GM12878 (cell line): ENCODE data around the gene SMIM5. TPM values are rescaled to one million over a fixed set of nuclear protein-coding genes. Genes with fewer than 3 reads are reported as not detected.

Experiments
- ATF7 ChIP-seq: fragments of 450-650 bp; IDR thresholded peaks from 2 replicates; pipeline ENCODE4 v1.6.1; 2016; ENCODE audit warnings: low read depth, mild to moderate bottlenecking
- BCL3 ChIP-seq: IDR thresholded peaks from 2 replicates; pipeline ENCODE4 v1.6.1; 2011; ENCODE audit warnings: borderline replicate concordance, low read depth, mild to moderate bottlenecking, moderate library complexity, low read length; ENCODE audit not compliant: insufficient read depth, poor library complexity, severe bottlenecking
- CBFB ChIP-seq: IDR thresholded peaks from 2 replicates; pipeline ENCODE4 v1.6.1; 2016; ENCODE audit warnings: antibody characterized with exemption, low read depth
- E4F1 ChIP-seq: fragments of 450-650 bp; IDR thresholded peaks from 2 replicates; pipeline ENCODE4 v1.6.1; 2018; ENCODE audit warnings: borderline replicate concordance, mild to moderate bottlenecking; ENCODE audit not compliant: partially characterized antibody
- EED ChIP-seq: sonication (generic); IDR thresholded peaks from 2 replicates; pipeline ENCODE4 v1.6.1; 2016; ENCODE audit warnings: antibody characterized with exemption, low read depth
- EP300 ChIP-seq, 2 experiments: fragments of 150-350 bp in 1 of 2; IDR thresholded peaks; 2 replicates each; pipeline ENCODE4 v1.6.1; 2011 to 2012; ENCODE audit warnings: low read depth in 2 of 2, low read length in 2 of 2, borderline replicate concordance in 1 of 2, improper control_type of control experiment in 1 of 2, inconsistent platforms in 1 of 2; ENCODE audit not compliant: control insufficient read depth in 1 of 2
- FOXK2 ChIP-seq: fragments of 450-650 bp; IDR thresholded peaks from 2 replicates; pipeline ENCODE4 v1.6.1; 2017; ENCODE audit warnings: mild to moderate bottlenecking, moderate library complexity
- GABPA ChIP-seq: IDR thresholded peaks from 2 replicates; pipeline ENCODE4 v1.6.1; 2014; ENCODE audit warnings: antibody characterized with exemption, low read depth, mild to moderate bottlenecking, inconsistent platforms
- IKZF2 ChIP-seq, 2 experiments: fragments of 450-650 bp; IDR thresholded peaks; 2 replicates each; pipeline ENCODE4 v1.6.1; 2017; ENCODE audit warnings: mild to moderate bottlenecking in 2 of 2, moderate library complexity in 2 of 2
- IRF5 ChIP-seq: fragments of 450-650 bp; IDR thresholded peaks from 2 replicates; pipeline ENCODE4 v1.6.1; 2017; ENCODE audit warnings: borderline replicate concordance
- MAX ChIP-seq: IDR thresholded peaks from 2 replicates; pipeline ENCODE4 v1.6.1; 2012; ENCODE audit warnings: low read depth, low read length, improper control_type of control experiment
- MTA2 ChIP-seq: fragments of 450-650 bp; IDR thresholded peaks from 2 replicates; pipeline ENCODE4 v1.6.1; 2016; ENCODE audit warnings: low read depth, mild to moderate bottlenecking, moderate library complexity
- PAX5 ChIP-seq: IDR thresholded peaks from 2 replicates; pipeline ENCODE4 v1.6.1; 2011; ENCODE audit warnings: low read depth, low read length, borderline replicate concordance
- PML ChIP-seq: IDR thresholded peaks from 2 replicates; pipeline ENCODE4 v1.6.1; 2012; ENCODE audit warnings: low read length, inconsistent platforms
- RBBP5 ChIP-seq: fragments of 200-600 bp; sonication (generic); conservative IDR thresholded peaks from 2 replicates; pipeline ENCODE4 v1.6.1; 2016
- RELB ChIP-seq: fragments of 450-650 bp; IDR thresholded peaks from 2 replicates; pipeline ENCODE4 v1.6.1; 2017; ENCODE audit warnings: low read depth, mild to moderate bottlenecking, moderate library complexity
- RUNX3 ChIP-seq: IDR thresholded peaks from 2 replicates; pipeline ENCODE4 v1.6.1; 2012; ENCODE audit warnings: low read length, inconsistent platforms
- SIN3A ChIP-seq: IDR thresholded peaks from 2 replicates; pipeline ENCODE4 v1.6.1; 2012; ENCODE audit warnings: low read depth, low read length, improper control_type of control experiment
- SMC3 ChIP-seq: IDR thresholded peaks from 2 replicates; pipeline ENCODE4 v1.6.1; 2011; ENCODE audit warnings: low read length, improper control_type of control experiment, borderline replicate concordance
- SPI1 ChIP-seq: IDR thresholded peaks from 2 replicates; pipeline ENCODE4 v1.6.1; 2011; ENCODE audit warnings: low read depth, mild to moderate bottlenecking, low read length, moderate library complexity, borderline replicate concordance; ENCODE audit not compliant: insufficient read depth
- STAT3 ChIP-seq: IDR thresholded peaks from 2 replicates; pipeline ENCODE4 v1.6.1; 2011; ENCODE audit warnings: low read depth, low read length, improper control_type of control experiment
- SUZ12 ChIP-seq: fragments of 200-600 bp; sonication (generic); IDR thresholded peaks from one replicate; pipeline ENCODE4 v1.6.1; 2018; ENCODE audit warnings: antibody characterized with exemption, mild to moderate bottlenecking; ENCODE audit not compliant: unreplicated experiment
- TCF7 ChIP-seq: IDR thresholded peaks from 2 replicates; pipeline ENCODE4 v1.6.1; 2014; ENCODE audit warnings: antibody characterized with exemption, borderline replicate concordance
- YY1 ChIP-seq: IDR thresholded peaks from 2 replicates; pipeline ENCODE4 v1.6.1; 2011; ENCODE audit warnings: low read depth, mild to moderate bottlenecking, low read length
- ZBED1 ChIP-seq: IDR thresholded peaks from 2 replicates; pipeline ENCODE4 v1.6.1; 2016; ENCODE audit warnings: borderline replicate concordance
- polyA plus RNA-seq, 11 experiments: library from polyadenylated mRNA; depleted of rRNA in 4 of 11; unstranded in 6 of 11; stranded (reverse) in 5 of 11; fragments of >200 nt; fragmentation: Nextera tagmentation in 4 of 11; fragmentation: Illumina TruSeq in 1 of 11; extraction: Ambion mirVana in 4 of 11; extraction: Trizol in 1 of 11; gene quantifications; 1 replicate in 1 of 11; 2 replicates in 10 of 11; pipeline versions ENCODE4 v1.2.1 to v1.2.3, GENCODE V29; 2011 to 2016; ENCODE audit warnings: inconsistent platforms in 2 of 11, missing spikeins in 2 of 11, low read depth in 1 of 11
- total RNA-seq, 4 experiments: library from RNA; depleted of rRNA in 3 of 4; stranded (reverse); fragments of >200 nt in 3 of 4; fragmentation: Illumina TruSeq in 1 of 4; extraction: Trizol in 1 of 4; gene quantifications; 2 replicates each; pipeline versions ENCODE4 v1.2.1 to v1.2.3, GENCODE V29; 2013 to 2021

Gene SMIM5
- total and polyA plus RNA-seq, 10 of the 15 experiments (the other 5 are each of a cell fraction or from before 2014, with no cell fraction given) = 0.08 to 0.11 TPM; not detected in 8

- peak; percentile 52; the same call in 1 of the 2 replicates for TF ChIP-seq MAX
- TF ChIP-seq E4F1 = no peak
- TF ChIP-seq MTA2 = peak; percentile 72
- no peak for TF ChIP-seq SUZ12
- no peak for TF ChIP-seq SMC3
- TF ChIP-seq STAT3 = no peak
- peak; percentile 61 for TF ChIP-seq RUNX3
- peak; percentile 78 for TF ChIP-seq PAX5
- TF ChIP-seq IKZF2 (IDR thresholded peaks at IDR 0.05) = peak; percentile 75 to 83; a peak in 3 of 4 replicates
- peak; percentile 55; the same call in 1 of the 2 replicates for TF ChIP-seq PML
- peak; percentile 55 for TF ChIP-seq GABPA
- peak; percentile 47; the same call in 1 of the 2 replicates for TF ChIP-seq RELB
- TF ChIP-seq TCF7 = peak; percentile 47; the same call in 1 of the 2 replicates
- TF ChIP-seq EP300 (IDR thresholded peaks at IDR 0.05; ENCODE audit: borderline replicate concordance in 1 of 2, control insufficient read depth in 1 of 2, low read depth in 2 of 2, low read length in 2 of 2) = 0 out of 4 replicates have a peak, but pooled peaks have one; percentile 11 to 32
- peak; percentile 74 for TF ChIP-seq EED
- 0 out of 2 replicates have a peak, but pooled peaks have one; percentile 9 for TF ChIP-seq CBFB
- no peak for TF ChIP-seq IRF5
- TF ChIP-seq FOXK2 = 0 out of 2 replicates have a peak, but pooled peaks have one; percentile 38
- peak; percentile 93 for TF ChIP-seq ZBED1
- TF ChIP-seq BCL3 = peak; percentile 49
- TF ChIP-seq YY1 = 0 out of 2 replicates have a peak, but pooled peaks have one; percentile 17
- TF ChIP-seq RBBP5 = no peak
- TF ChIP-seq ATF7 = 0 out of 2 replicates have a peak, but pooled peaks have one; percentile 34
- peak; percentile 98 for TF ChIP-seq SPI1
- TF ChIP-seq SIN3A = no peak
Observed at GRCh38 chr17:75664099-75664549, 30.9 kb downstream of the SMIM5 start (continued).
